HG03571 (cell line): ENCODE results near the gene UBA7.
"Not testable (repeated sequence)": the region's sequence is repeated elsewhere in the genome, so short reads cannot be mapped to it uniquely, and the experiment has no call there.

Experiments used
- ATAC-seq: cut with Tn5 transposase; IDR thresholded peaks from one replicate; pipeline ENCODE4 v1.9.1; 2021; ENCODE audit not compliant: unreplicated experiment

Gene UBA7

DNA sequence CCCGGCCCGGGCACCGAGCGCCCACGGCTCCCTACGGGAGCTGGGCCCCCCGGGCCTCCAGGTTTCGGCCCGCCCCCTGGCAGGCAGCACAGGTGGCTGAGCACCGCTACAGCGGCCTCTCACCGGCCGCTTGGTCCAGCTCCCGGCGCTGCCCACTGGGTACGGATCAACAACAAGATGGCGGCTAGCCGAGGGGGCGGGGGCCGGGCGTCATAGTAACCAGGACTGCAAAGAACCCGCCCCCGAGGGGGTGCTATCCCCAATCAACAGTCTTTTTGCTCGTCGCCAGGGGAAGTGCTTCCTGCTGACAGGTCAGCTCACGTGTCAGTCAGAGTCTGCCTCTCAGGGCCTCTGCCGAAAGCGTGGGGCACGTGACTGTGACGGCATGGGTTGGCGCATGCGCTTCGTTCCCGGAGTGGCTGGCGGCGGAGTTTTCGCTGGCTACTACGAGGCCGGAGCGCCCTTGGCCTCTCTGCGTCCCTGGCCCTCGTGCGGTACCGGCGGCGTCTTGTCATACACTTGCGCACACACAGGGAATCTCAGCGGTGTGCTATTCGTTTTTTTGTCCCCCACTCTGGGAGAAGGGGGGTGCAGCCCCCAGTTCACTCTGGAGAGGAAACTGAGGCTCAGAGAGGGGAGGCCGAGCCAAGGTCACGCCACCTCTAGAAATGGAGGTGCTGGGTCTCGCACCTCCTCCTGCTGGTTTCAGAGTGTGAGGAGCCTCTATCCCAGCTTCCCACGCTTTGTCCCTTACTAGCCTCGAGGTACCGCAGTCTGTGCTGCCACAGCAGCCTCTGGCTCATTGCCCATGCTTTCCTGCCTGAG, 27.2 kb downstream of the UBA7 start, which contains the start of gene IP6K1:
TSS of gene IP6K1 (minus strand) at position 186 of the 825 bp plus-strand sequence. CDS start 38,502 bp downstream, outside the sequence.
- peak; percentile 92 for ATAC-seq

DNA sequence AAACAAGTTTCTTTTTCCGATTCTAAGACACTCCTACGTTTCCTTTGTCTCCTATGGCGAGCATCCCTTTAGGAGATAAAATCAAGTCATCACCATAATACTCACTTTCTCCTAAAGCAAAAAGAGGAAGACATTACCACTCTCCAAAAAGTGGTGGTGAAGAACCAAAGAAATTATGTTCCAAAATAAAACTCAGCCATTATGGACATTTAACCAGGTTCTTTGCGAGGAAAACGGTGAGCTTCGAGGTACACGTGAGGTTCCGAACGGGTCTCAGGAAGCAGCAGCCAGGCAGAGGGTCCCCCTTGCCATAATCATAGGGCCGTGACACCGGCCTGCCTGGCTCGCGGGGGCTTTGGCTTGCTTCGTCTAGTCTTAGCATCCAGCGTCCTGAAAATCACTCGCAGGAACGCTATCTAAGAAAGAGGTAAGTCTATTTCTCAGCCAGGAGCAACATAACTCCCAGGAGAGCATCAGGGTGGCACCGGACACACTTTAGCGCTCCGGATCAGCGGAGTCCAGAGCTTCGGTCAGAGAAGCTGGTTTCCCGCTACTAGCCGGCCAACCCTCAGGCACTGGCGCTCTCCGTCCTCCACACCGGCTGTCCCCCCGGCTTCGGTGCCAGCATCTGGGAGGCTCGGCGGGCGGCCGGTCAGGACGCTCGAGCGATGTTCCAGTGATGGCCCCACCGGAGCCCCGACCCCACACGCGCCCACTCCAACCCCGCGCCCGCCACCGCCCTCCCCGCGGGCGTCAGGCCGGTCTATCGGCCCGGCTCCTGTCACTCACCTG, 28.0 kb downstream of the UBA7 start:
- ATAC-seq, result peak; percentile 41

DNA sequence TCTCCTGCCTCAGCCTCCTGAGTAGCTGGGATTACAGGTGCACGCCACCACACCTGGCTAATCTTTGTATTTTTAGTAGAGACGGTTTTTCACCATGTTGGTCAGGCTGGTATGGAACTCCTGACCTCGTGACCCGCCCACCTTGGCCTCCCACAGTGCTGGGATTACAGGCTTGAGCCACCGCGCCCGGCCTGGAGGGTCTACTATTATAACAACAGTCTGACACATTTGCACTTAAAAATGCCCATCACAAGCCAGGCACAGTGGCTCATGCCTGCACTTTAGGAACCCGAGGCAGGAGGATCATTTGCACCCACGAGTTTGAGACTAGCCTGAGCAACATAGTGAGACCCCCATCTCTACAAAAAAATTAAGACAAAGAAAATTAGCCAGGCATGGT, 31.5 kb downstream of the UBA7 start:
- not testable (repeated sequence) for ATAC-seq

DNA sequence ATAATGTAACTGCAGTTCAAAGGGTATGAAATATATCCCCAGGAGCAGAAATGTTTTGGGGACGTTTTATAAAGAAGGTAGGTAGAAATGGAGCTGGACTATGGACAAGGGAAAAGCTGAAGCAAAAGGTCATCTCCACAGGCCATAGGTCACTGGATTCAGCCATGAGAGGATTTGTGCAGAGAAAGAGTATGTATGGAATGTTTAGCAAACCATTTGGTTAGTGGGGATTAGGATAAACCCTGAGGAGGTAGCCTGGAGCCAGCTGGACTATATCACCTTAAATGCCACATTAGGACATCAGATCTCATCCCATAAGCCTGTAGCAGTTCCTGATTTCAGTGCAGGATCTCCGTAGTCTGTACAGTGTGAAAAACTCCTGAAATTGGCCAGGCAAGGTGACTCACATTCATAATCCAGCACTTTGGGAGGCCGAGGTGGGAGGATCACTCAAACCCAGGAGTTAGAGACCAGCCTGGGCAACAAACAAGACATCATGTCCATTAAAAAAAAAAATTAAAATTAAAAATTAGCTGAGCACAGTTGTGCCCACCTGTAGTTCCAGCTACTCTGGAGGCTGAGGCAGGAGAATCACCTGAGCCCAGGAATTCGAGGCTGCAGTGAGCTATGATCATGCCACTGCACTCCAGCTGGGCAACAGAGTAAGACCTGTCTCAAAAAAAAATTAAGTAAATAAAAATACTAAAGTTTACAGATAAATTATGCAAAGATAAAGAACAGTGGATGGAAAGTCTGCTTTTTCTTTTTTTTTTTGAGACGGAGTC, 32.1 kb downstream of the UBA7 start:
- ATAC-seq, result no peak

DNA sequence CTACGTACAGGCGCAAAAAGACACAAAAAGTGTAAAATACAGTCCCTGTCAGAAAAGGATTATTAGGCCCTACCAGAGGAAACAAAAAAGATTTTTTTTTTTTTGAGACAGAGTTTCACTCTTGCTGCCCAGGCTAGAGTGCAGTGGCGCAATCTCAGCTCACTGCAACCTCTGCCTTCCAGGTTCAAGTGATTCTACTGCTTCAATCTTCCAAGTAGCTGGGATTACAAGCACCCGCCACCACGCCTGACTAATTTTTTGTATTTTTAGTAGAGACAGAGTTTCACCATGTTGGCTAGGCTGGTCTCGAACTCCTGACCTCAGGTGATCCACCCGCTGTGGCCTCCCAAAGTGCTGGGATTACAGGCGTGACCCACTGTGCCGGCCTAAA, 32.8 kb downstream of the UBA7 start:
- not testable (repeated sequence) for ATAC-seq

DNA sequence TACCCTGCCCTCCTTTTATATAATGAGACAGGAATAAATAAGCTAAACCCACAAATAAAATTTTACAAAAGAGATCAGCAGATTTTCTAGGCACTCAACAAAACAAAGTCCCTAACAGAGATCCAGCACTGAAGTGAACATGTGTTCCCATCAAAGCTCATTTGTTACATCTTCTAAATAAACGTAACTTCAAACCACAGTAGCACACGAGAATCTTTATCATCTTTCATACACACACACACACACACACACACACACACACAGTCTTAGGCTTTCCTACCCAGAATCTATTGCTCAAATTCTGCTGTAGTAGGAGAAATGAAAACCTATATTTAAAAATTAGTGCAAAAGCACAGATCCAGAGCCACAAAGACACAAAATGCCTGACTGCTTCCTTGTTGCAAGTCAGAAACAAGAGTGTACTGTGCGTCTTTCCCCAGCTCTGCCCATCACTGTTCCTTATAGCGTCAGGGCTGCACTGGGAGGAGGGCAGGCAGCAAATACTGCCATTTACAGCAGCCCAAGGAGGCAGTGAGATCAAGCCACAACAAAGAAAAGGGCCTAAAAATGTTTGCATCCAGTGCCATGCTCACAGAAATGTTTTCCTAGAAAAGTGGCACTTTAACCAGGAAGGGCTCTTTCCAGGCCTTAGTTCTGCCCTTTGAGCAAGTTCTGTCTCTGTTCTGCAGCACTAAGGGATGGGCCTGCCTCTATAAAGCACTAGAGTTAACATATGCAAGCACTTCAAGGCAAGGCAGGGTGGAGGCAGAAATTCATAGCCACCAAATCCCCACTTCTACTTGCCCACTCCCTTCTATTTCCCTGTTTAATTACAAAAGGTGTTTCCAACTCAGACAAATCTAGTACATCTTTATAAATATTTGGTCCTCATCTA, 33.4 kb downstream of the UBA7 start:
- no peak for ATAC-seq

DNA sequence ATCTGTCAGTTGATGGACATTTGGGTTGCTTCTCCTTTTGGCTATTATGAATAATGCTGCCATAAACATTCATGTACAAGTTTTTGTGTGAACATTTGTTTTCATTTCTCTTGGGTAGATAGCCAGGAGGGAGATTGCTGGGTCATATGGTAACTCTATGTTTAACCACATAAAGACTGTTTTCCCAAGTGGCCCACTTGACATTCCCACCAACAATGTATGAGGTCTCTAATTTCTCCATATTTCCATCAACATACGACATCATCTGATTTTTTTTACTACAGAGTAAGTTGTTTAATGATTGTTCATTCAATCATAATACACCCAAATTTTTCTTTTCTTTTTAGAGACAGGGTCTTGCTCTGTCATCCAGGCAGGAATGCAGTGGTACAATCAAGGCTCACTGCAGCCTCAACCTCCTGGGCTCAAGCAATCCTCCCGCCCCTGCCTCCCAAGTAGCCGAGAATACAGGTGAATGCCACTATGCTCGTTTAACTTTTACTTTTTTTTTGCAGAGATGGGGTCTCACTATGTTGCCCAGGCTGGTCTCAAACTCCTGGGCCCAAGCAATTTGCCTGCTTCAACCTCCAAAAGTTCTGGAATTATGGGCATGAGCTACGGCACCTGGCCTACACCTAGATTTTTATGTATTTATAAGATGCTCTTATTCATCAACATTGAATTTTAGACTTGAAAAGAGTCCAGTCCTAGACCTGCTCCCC, 34.2 kb downstream of the UBA7 start:
- no peak for ATAC-seq

DNA sequence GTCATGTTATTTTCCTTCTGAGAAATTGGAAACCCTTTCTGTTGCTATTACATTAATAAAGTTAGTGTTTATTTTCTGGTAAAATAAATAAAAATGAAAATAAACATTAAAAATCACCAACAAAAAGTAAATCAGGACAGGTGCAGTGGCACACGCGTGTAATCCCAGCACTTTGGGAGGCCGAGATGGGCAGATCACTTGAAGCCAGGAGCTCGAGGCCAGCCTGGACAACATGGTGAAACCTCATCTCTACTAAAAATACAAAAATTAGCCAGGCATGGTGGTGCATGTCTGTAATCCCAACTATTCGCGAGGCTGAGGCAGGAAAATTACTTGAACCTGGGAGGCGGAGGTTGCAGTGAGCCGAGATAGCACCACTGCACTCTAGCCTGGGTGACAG, 37.7 kb downstream of the UBA7 start:
- ATAC-seq, result not testable (repeated sequence)

DNA sequence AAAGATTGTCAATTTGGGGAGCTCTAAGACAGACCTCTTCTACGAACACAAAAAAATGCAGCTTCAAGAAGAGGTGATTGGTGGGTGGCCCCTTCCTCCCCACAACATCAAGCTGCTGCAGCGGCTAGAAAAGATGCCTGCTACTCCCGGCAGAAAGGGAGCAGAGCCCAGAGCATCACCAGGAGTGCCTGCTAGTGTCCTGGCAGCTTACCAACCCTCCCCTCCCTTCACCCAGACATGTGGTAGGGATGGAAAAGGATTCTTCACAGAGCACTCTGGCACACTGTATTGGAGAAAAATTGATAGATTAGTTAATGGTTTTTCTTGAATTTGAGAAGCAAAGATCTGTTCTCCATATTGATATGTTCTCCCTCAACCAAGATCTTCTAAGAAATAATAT, 38.2 kb downstream of the UBA7 start:
- ATAC-seq, result no peak

DNA sequence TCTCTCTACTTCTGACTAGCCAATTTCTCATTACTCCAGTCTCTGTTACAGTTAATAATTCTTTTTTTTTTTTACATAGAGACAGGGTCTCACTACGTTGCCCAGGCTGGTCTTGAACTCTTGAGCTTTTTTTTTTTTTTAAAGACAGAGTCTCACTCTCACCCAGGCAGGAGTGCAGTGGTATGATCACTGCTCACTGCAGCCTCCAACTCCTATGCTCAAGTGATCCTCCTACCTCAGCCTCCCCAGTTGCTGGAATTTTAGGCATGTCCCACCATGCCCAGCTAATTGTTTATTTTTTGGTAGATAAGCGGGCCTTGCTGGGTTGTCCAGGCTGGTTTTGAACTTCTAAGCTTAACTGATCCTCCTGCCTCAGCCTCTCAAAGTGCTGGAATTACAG, 41.0 kb downstream of the UBA7 start:
- no peak for ATAC-seq

DNA sequence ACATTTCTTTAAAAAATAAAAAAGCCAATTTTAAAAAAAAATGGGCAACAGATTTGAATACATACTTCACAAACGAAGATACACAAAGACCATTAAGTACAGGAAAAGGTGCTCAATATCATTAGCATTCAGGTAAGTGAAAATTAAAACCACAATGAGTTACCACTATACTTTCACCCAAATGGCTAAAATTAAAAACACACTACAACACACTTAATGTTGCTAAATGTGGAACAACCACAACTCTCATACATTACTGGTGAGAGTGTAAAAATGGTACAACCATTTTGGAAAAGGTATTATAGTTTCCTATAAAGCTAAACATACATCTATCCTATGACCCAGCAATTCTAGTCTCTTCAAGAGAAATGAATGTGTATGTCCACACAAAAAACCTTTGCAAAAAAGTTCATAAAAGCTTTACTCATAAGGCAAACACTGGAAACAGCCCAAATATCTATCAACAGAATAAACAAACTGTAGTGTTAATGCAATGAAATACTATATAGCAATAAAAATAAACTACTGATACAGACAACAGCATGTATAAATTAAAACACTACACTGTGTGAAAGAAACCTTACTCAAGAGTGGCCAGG, 42.3 kb downstream of the UBA7 start:
- ATAC-seq, result no peak

DNA sequence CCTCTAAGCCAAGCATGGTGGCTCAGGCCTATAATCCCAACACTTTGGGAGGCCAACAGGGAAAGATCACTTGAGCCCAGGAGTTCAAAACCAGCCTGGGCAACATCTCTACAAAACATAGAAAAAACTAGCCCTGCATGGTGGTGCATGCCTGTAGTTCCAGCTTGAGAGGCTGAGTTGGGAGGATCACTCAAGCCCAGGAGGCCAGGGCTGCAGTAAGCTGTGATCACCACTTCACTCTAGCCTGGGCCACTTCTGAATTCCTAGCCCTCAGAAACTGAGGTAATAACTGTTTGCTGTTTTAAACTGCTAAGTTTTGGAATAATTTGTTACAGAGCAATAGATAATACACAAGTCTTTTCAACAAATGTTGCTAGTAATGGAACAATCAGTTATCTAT, 43.8 kb downstream of the UBA7 start:
- ATAC-seq, result no peak

DNA sequence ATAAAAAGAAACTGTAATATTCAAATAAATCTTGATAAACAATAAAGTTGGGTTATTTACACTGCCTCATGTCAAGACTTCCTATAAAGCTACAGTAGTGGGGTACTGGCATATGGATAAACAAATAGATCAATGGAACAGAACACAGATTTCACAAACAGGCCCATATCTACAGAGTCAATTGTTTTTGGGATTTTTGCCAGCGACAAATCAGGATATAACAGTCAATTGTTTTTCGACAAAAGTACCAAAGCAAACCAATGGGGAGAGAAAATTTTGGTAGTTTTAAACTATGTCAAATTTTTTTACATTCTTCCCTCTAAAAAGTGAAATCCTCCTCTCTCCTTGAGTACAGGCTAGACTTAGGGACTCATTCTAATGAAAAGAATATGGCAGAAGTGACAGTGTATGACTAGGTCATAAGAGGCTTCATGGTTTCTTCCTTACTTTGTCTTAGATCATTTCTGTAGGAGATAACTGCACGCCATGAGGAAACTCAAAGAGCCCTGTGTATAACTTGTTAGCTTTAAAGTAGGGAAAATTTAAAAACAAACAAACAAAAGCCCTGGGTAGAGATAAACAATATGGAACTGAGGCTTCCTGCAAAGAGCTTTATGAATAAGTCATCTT, 44.4 kb downstream of the UBA7 start:
- ATAC-seq, result no peak

DNA sequence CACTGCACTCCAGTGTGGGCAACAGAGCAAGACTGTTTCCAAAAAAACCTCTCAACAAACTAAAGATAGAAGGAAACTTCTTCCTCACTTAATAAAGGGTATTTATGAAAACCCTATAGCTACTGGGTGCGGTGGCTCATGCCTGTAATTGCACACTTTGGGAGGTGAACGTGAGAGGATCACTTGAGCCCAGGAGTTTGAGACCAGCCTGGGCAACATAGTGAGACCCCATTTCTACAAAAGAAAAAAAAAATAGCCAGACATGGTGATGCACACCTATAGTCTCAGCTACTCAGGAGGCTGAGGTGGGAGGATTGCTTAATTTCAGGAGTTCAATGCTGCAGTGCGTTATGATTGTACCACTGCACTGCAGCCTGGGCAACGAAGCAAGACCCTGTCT, 49.8 kb downstream of the UBA7 start:
- ATAC-seq, result no peak

DNA sequence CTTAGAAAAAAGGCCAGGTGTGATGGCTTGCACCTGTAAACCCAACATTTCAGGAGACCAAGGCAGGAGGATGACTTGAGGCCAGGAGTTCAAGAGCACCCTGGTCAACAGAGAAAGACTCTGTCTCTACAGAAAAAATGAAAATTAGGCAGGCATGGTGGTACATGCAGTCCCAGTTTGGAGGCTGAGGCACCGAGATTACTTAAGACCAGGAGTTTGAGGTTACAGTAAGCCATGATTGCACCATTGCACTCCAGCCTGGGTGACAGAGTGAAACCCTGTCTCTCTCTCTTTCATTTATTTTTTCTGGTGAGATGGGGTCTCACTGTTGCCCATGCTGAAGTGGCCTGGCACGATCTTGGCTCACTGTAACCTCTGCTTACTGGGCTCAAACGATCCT, 52.1 kb downstream of the UBA7 start:
- no peak for ATAC-seq

DNA sequence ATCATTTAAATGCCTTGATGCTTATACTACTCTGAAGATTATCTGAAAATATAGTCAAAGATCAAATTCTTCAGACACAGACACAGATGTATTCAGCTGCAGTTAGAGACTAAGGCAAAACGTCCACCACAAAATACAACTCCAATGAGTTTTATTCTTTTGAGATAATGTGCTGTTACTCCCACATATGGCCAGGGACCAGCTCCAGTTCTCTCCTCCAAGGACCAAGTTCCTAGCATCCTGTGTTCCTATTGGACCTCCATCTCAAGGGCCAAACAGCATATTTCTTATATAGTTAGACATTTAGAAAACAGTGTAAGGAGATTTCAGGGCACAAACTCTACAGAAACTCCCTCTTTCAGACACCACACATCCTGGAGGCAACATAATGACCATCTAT, 54.5 kb downstream of the UBA7 start:
- ATAC-seq, result no peak

DNA sequence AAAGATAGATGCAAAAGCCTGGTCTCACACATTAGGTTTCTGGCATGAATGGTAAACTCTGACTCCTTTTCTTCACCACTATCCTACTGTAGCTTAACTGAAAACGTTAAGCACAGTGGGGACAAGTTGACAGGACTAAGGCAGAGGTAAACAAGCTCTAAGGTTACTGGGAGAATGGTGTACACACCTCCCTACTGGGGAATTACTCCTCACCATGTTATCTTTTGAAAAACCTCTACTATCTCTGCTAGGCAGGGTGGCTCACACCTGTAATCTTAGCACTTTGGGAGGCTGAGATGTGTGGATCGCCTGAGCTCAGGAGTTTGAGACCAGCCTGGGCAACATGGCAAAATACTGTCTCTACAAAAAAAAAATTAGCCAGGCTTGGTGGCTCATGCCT, 56.6 kb downstream of the UBA7 start:
- ATAC-seq, result no peak

DNA sequence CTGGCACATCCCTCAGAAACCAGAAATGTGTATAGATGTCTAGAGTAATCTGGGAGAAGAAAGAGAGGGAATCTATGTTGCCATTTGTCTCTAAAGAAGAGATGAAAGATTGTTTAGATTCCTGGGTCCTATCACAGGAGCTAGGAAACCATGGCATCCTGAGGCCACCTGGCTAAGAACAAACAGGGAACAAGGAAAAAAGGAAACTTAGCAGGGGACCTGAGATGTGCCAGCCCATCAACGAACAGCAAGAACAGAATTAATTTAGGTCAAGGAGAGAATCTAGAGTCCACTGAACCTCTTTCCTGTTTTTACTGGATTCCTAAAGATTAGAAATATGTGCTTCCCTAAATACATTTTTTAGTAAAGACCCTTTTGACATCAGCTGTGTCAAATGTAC, 57.7 kb downstream of the UBA7 start:
- no peak for ATAC-seq
